Peyer's patch (tissue), 4 donors: ENCODE data around the gene AP1M1.

Experiments
- POLR2A ChIP-seq, 2 donors: fragments of 450-650 bp; IDR thresholded peaks; one replicate each; pipeline ENCODE4 v1.5.1; 2017; ENCODE audit warnings: antibody characterized with exemption in 2 of 2, mild to moderate bottlenecking in 2 of 2, moderate library complexity in 2 of 2
- TF ChIP-seq, protein P1 (sequence below), 6 experiments: fragments of 450-650 bp in 4 of 6; fragments of 200-600 bp in 2 of 6; sonication (generic) in 1 of 6; IDR thresholded peaks; one replicate each; pipeline ENCODE4 v1.5.1; 2017 to 2019; ENCODE audit warnings: antibody characterized with exemption in 6 of 6, mild to moderate bottlenecking in 3 of 6, moderate library complexity in 1 of 6

DNA sequence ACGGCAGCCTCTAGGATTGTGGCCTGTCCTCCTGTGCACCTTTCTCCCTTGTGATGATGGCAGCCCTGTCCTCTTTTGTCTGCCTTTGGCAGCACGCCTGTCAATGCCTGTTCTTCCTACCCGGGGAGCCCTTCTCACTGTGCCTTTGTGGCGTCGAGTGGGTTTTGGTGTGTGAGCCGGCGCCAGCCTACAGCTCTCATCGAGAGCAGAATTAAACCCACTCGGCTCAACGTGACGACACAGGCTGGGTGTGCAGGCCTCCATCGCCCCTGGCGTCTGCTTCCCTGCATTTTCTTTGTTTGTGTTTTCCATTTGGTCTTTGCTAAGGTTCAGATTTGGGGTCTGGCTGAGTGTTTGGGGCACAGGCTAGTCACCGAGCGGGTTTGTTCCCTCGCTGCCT, 34.4 kb downstream of the AP1M1 start:
- TF ChIP-seq, protein P1, sequence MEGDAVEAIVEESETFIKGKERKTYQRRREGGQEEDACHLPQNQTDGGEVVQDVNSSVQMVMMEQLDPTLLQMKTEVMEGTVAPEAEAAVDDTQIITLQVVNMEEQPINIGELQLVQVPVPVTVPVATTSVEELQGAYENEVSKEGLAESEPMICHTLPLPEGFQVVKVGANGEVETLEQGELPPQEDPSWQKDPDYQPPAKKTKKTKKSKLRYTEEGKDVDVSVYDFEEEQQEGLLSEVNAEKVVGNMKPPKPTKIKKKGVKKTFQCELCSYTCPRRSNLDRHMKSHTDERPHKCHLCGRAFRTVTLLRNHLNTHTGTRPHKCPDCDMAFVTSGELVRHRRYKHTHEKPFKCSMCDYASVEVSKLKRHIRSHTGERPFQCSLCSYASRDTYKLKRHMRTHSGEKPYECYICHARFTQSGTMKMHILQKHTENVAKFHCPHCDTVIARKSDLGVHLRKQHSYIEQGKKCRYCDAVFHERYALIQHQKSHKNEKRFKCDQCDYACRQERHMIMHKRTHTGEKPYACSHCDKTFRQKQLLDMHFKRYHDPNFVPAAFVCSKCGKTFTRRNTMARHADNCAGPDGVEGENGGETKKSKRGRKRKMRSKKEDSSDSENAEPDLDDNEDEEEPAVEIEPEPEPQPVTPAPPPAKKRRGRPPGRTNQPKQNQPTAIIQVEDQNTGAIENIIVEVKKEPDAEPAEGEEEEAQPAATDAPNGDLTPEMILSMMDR (IDR thresholded peaks at IDR 0.05): no peak
- TF ChIP-seq POLR2A (IDR thresholded peaks at IDR 0.05): no peak
